Measurements from ENCODE around the gene NFATC2.

Gene NFATC2

DNA sequence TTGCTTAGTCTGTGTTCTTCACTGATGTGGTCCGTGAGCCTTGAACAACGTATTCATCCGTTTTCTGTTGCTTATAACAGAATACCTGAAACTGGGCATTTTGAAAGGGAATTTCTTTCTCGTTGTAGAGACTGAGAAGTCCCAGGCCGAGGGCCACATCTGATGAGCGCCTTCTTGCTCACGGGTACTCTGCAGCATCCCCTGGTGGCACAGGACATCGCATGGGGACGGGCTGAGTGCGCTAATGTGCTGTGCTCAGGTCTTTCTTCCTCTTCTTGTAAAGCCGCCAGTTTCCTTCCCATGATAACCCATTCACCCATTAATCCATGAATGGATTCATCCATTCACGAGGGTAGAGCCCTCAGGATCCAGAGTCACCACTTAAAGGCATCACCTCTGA, 161.0 kb downstream of the NFATC2 start:
- TF ChIP-seq, protein P1, sequence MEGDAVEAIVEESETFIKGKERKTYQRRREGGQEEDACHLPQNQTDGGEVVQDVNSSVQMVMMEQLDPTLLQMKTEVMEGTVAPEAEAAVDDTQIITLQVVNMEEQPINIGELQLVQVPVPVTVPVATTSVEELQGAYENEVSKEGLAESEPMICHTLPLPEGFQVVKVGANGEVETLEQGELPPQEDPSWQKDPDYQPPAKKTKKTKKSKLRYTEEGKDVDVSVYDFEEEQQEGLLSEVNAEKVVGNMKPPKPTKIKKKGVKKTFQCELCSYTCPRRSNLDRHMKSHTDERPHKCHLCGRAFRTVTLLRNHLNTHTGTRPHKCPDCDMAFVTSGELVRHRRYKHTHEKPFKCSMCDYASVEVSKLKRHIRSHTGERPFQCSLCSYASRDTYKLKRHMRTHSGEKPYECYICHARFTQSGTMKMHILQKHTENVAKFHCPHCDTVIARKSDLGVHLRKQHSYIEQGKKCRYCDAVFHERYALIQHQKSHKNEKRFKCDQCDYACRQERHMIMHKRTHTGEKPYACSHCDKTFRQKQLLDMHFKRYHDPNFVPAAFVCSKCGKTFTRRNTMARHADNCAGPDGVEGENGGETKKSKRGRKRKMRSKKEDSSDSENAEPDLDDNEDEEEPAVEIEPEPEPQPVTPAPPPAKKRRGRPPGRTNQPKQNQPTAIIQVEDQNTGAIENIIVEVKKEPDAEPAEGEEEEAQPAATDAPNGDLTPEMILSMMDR (conservative IDR thresholded peaks at IDR 0.05), result no peak
- H3K27ac ChIP-seq, result peak overlapping the region; percentile 91; the same call in 1 of the 2 replicates

DNA sequence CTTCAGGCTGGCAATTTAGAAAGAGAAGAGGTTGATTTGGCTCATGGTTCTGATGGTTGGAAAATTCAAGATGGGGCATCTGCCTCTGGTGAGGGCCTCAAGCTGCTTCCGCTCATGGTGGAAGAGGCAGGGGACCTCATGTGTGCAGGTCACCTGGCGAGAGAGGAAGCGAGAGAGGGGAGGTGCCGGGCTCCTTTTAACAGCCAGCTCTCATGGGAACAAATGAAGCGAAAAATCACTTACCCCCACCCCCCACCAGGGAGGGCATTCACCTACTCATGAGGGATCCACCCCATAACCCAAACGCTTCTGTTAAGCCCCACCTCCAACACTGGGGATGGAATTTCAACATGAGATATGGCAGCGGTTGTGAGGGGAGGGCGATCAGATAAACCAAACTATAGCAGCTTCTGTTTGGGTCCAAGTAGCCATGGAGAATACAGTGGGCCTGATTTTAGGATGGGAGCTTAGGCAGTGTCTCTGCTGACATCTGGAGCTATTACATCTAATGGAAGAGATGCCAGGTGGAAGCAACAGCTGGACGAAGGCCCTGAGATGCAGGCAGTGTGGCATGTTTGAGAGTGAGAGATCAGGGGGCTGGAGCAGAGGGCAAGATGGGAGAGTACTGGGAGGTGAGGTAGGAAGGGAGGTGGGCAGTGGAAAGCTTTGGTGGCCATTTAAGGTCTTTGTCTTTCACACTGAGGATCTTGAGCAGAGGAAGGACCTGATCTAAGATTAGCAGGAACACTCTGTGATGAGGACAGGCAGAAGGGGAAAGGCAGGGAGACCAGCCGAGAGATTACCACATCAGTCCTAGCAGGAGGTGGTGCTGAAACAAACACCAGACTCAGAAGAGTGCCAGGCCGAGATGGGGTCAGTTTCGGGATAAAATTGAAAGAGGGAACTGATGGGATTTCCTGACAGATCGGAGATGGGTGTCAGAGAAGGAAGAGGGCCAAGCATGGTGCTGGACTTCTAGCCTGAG, 161.8 kb downstream of the NFATC2 start:
- no peak overlapping the region for H3K27ac ChIP-seq
- TF ChIP-seq, protein P1 (conservative IDR thresholded peaks at IDR 0.05), result no peak

DNA sequence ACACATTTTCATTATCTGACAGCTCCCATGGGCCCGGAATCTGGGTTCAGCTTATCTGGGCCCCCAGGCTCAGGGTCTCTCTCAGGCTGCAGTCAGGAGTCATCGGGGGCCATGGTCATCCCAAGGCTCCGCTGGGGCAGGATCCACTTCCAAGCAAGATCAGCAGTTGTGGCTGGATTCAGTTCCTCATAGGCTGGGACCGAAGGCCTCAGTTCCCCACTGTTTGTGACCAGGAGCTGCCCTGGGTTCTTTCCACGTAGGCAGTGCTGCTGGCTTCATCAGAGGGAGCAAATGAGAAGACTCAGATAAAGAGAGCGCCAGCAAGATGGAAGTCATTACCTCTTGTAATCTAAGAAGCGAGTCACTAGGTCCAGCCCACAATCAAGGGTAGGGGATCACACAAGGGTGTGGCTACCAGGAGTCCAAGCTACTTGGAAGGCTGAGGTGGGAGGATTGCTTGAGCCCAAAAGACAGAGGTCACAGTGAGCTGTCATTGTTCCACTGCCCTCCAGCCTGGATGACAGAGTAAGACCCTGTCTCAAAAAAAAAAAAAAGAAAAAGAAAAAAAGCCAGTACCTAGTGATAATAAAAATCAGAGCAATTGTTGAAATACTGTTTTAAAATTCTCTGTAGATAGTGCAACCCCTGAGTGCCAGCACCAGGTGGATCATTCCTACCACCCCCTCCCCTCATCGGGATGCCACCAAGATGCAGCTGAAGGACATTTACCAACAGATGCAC, 162.7 kb downstream of the NFATC2 start:
- TF ChIP-seq, protein P1 (conservative IDR thresholded peaks at IDR 0.05), result no peak

DNA sequence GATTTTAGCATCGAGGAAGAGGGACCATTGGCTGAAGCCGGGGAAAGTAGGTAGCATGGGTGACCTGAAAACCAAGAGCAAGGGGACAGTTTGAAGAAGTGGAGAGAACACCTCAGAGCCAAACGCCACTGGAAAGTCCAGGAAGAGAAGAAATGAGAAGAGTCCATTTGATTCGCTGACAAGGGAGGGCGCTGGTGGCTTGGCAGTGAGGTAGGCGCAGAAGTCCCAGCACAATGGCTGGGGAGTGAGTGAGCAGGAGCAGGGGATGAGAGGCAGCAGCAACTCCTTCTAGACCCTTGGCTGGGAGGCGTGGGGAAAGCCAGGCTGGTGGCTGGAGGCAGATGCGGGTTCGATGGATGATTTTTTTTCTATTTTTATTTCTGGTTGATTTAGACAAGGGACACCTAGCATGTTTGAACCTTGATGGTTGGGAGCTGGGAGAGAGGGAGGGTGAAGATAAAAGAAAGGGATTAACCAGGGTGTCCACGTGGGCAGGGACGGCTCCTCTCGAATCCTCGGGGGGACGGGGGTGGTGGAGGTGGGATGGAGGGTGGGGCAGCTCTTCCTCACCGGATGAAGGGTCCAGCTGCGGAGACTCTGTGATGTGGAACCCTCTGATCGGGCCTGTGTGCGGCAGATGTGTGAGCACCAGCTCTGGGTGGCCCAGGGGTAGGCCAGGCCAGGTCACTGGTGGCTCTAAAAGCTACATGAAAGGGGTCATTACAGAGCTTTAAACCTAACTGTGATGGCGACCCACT, 164.2 kb downstream of the NFATC2 start:
- H3K27ac ChIP-seq, result no peak overlapping the region
- TF ChIP-seq, protein P1 (conservative IDR thresholded peaks at IDR 0.05), result peak; percentile 15; the same call in 1 of the 2 replicates

More for the DNA sequence above, 162.7 kb downstream of the NFATC2 start:
- no peak overlapping the region for H3K27ac ChIP-seq

DNA sequence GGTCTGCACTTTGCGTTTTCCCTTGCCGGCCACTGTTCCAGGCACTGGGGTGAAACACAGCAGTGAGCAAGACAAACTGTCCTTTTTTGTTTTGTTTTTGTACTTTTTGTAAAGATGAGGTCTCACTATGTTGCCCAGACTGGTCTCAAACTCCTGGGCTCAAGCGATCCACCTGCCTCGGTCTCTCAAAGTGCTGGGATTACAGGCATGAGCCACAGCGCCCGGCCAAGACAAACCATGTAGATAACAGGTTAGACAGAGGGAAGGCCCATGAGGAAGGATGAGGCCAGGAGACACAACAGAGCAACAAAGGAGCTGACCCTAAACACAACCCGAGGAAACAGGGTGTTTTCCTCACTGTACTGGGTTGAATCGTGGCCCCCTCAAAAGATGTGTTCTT, 165.4 kb downstream of the NFATC2 start:
- no peak overlapping the region for H3K27ac ChIP-seq
- TF ChIP-seq, protein P1 (conservative IDR thresholded peaks at IDR 0.05), result no peak

DNA sequence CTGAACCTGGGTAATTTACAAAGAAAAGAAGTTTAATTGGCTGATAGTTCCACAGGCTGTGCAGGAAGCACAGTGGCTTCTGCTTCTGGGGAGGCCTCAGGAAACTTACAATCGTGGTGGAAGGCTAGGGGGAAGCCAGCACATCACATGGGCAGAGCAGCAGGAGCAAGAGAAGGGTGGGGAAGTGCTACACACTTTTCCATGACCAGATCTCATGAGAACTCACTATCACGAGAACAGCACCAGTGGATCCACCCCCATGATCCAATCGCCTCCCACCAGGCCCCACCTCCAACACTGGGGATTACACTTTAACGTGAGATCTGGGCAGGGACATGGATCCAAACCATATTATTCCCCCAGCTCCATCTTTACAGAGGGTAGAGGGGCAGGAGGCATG, 166.4 kb downstream of the NFATC2 start:
- H3K27ac ChIP-seq, result no peak overlapping the region
- TF ChIP-seq, protein P1 (conservative IDR thresholded peaks at IDR 0.05), result no peak

Measured in VCaP (cell line).